ENCODE data around the gene CRLF1. TPM values are rescaled to one million over a fixed set of nuclear protein-coding genes. Genes with fewer than 3 reads are reported as not detected.
"Not testable (repeated sequence)": the region's sequence is repeated elsewhere in the genome, so short reads cannot be mapped to it uniquely, and the experiment has no call there.

The CRLF1 gene
- total RNA-seq, 2 donors from 2014 or later: 154 to 436 TPM

GRCh38 chr19:18611327-18612050 is 4.9 kb upstream of the CRLF1 start:
- no peak for DNase-seq (ENCODE audit: low spot score)
- intact Hi-C loops (cut with DNase I): no loop called here

GRCh38 chr19:18610556-18611326 is 4.1 kb upstream of the CRLF1 start:
- intact Hi-C loops (cut with DNase I): no loop called here

GRCh38 chr19:18610245-18610555 is 3.6 kb upstream of the CRLF1 start:
- intact Hi-C loops (cut with DNase I): no loop called here
- no peak for DNase-seq (ENCODE audit: low spot score)

More at GRCh38 chr19:18610556-18611326, 4.1 kb upstream of the CRLF1 start:
- DNase-seq (ENCODE audit: low spot score): no peak

DNA sequence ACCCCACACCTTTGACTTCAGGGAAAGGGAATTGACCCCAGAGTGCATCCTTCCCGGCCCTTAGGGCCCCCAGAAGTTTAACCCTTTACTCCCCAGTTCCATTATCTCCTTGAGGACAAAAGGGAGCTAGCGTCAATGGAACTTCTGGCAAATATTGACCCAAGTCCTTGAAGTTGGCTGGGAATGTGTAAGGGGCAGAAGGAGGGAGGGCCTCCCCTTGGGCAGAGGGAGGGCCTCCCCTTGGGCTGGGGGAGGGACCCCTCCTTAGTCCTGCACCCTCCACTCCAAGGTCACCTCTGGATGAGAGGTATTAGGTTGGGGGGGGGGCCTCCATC is 3.1 kb upstream of the CRLF1 start:
- no peak for DNase-seq (ENCODE audit: low spot score)
- intact Hi-C loops (cut with DNase I): loop anchor here in 1 of 2 donors (10.0 kb wide), 1 partner anchor 65 kb away; no protein-coding TSS in a partner anchor

DNA sequence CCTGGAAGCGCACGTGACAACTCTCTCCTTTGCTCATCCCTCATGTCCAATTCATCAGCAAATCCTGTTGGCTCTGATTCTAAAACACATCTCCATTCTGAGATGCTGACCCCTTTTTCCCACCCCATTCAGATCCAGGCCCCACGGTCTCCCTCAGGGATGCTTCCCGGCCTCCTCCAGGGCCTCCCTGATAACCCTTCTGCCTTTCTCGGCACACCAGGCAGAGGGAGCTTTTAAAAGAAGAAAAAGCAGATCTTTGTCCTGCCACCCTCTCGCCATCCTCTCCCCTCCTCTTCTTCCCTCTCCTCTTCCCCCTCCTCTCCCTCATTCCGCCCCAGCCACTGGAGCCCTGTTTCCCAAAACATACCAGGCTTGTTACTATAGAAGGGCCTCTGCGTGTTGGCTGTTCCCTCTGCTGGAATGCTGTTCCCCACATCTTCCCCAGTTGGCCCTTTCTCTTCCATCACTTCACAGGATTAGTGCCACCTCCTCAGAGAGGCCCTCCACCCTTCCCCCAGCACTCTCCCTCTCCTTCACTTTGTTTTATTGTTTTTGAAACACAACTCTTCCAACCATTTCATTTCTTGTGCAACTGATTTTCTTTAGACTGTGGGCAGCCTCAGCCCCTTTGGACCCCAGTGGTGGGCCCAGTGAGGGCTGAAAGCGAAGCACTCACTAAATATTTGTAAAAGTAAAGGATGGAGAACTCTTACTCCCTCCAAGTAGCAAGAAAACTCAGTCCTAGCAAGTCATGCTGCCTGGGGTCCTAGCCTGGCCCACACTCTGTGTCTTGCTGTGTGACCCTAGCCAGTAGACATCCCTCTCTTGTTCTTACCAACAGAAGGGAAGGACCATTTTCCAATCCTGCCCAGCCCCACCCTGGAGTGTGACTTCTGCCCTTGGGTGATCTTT is 2.5 kb upstream of the CRLF1 start:
- no peak for DNase-seq (ENCODE audit: low spot score)
- intact Hi-C loops (cut with DNase I): loop anchor here in 1 of 2 donors (10.0 kb wide), 1 partner anchor 66 kb away; no protein-coding TSS in a partner anchor

- intact Hi-C loops (cut with DNase I): loop anchor here in 1 of 2 donors (10.0 kb wide), 1 partner anchor 67 kb away; no protein-coding TSS in a partner anchor
- DNase-seq (ENCODE audit: low spot score): no peak
Measured at GRCh38 chr19:18608102-18608804, 1.7 kb upstream of the CRLF1 start.

DNA sequence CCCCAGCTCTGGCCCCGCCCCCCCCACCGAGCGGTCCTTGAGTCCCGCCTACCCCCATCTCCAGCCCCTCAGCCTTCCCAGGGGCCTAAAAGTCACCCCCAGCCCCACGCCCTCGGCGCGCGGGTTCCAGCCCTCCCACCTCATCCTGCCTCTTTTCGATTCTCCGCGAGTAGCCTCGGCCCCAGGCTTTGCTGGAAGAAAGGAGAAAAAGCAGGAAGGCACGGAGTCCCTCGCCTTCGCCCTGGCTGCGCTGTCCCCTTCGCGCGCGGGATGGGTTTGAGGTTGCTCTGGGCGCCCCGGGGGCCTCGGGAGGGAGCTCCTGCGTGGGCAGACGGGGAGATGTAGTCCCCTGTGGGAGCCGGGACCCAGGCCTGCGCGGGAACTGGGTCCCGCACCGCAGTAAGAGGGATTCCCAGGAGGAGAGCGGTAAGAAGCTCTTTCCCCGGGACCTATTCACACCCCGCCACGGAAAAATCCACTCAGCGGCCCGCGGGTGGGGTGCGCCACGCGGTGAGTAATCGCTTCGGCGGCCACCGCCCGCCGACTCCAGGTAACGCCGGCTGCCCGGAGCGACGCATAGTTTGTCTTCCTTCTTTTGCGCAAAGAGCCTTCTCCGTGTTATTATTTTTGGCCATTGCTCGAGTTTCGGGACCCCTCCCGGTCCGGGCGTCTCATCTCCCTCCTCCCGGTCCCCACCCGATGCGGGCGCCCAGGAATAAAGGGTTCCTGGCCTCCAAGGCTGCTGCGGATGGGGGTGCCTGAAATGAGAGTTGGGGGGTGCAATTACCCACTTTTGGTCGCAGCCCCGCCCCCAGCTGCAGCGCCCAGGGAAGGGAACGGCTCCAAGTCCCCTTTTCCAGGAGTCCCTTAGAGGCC is 865 bp upstream of the CRLF1 start:
- no peak for DNase-seq (ENCODE audit: low spot score)
- intact Hi-C loops (cut with DNase I): loop anchor here in 1 of 2 donors (10.0 kb wide), 1 partner anchor 67 kb away; no protein-coding TSS in a partner anchor

GRCh38 chr19:18605546-18606280 is 886 bp downstream of the CRLF1 start:
- intact Hi-C loops (cut with DNase I): loop anchor here in 1 of 2 donors (10.0 kb wide), 1 partner anchor 69 kb away; no protein-coding TSS in a partner anchor
- DNase-seq (ENCODE audit: low spot score): no peak

- intact Hi-C loops (cut with DNase I): loop anchor here in 1 of 2 donors (10.0 kb wide), 1 partner anchor 70 kb away; no protein-coding TSS in a partner anchor
Measured at GRCh38 chr19:18605196-18605545, 1.4 kb downstream of the CRLF1 start.

GRCh38 chr19:18604820-18605159 is 1.8 kb downstream of the CRLF1 start:
- DNase-seq (ENCODE audit: low spot score): no peak
- intact Hi-C loops (cut with DNase I): loop anchor here in 1 of 2 donors (10.0 kb wide), 1 partner anchor 70 kb away; no protein-coding TSS in a partner anchor

More at GRCh38 chr19:18605196-18605545, 1.4 kb downstream of the CRLF1 start:
- DNase-seq (ENCODE audit: low spot score): no peak

- intact Hi-C loops (cut with DNase I): loop anchor here in 1 of 2 donors (10.0 kb wide), 1 partner anchor 71 kb away; no protein-coding TSS in a partner anchor
- no peak for DNase-seq (ENCODE audit: low spot score)
Measured at GRCh38 chr19:18603958-18604819, 2.4 kb downstream of the CRLF1 start.

GRCh38 chr19:18603255-18603957 is 3.2 kb downstream of the CRLF1 start:
- no peak for DNase-seq (ENCODE audit: low spot score)

GRCh38 chr19:18601875-18602274 is 4.7 kb downstream of the CRLF1 start:
- intact Hi-C loops (cut with DNase I): loop anchor here in 1 of 2 donors (10.0 kb wide), 1 partner anchor 73 kb away; no protein-coding TSS in a partner anchor
- no peak for DNase-seq (ENCODE audit: low spot score)

More at GRCh38 chr19:18603255-18603957, 3.2 kb downstream of the CRLF1 start:
- intact Hi-C loops (cut with DNase I): loop anchor here in 1 of 2 donors (10.0 kb wide), 1 partner anchor 71 kb away; no protein-coding TSS in a partner anchor

DNA sequence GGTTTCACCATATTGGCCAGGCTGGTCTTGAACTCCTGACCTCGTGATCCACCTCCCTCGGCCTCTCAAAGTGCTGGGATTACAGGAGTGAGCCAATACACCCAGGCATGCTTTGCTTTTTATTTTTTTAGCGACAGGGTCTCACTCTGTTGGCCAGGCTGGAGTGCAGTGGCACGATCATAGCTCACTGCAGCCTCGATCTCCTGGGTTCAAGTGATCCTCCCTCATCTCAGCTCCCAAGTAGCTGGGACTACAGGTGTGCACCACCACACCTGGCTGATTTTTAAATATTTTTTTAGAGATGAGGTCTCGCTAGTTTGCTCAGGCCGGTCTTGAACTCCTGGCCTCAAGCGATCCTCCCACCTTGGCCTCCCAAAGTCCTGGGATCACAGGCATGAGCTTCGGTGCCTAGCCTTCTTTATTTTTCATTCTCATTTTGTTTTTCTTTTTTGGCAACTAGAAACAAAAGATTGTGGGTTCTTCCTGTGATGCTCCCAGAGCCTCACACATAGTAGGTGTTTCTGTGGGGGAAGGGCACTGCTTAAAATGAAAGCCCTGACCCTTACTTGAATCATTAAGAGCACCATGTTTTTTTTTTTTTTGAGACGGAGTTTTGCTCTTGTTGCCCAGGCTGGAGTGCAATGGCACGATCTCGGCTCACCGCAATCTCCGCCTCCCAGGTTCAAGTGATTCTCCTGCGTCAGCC is 5.8 kb downstream of the CRLF1 start:
- intact Hi-C loops (cut with DNase I): loop anchor here in 1 of 2 donors (10.0 kb wide), 1 partner anchor 74 kb away; no protein-coding TSS in a partner anchor
- DNase-seq (ENCODE audit: low spot score): not testable (repeated sequence)

GRCh38 chr19:18599485-18599884 is 7.1 kb downstream of the CRLF1 start:
- intact Hi-C loops (cut with DNase I): loop anchor here in 1 of 2 donors (10.0 kb wide), 1 partner anchor 245 kb away; no protein-coding TSS in a partner anchor
- no peak for DNase-seq (ENCODE audit: low spot score)

Measured in posterior vena cava (tissue), 2 donors.